ENCODE data around the gene POTEI. TPM values are rescaled to one million over a fixed set of nuclear protein-coding genes. Genes with fewer than 3 reads are reported as not detected.
"Not testable (repeated sequence)": the region's sequence is repeated elsewhere in the genome, so short reads cannot be mapped to it uniquely, and the experiment has no call there.

POTEI gene
- 0.05 TPM in 1 of 2 replicates, not detected in the other for total RNA-seq
- long read RNA-seq, result 0 reads

DNA sequence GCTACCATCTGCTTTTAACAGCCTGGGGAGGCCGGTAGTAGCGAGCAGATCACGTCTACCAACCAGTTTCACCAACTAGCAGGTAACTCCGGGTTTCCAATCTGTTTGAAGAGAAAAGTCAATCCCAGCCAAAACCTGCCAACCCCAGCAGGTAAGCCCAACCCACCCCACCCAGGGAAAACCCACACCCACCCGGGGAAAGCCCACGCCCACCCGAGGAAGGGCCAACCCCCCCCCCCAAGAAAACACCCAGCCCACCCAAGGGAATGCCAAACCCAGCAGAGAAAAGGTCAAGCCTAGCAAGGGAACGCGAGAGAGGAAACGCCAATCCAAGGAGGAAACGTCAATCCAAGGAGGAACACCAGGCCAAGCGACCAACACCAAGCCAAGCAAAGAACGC, at the start of gene POTEI:
POTEI (minus strand) TSS at position 101 of the 400 bp plus-strand sequence; CDS start at position 8, 93 bp downstream.
- not testable (repeated sequence) for H3K4me1 Mint-ChIP-seq (ENCODE audit: unreplicated experiment); H3K36me3 Mint-ChIP-seq (ENCODE audit: unreplicated experiment); H3K9me3 Mint-ChIP-seq (ENCODE audit: unreplicated experiment); DNase-seq (ENCODE audit: extremely low spot score, unreplicated experiment); H3K4me3 Mint-ChIP-seq (ENCODE audit: unreplicated experiment); H3K27me3 Mint-ChIP-seq (ENCODE audit: unreplicated experiment); H3K27ac Mint-ChIP-seq (ENCODE audit: unreplicated experiment)

DNA sequence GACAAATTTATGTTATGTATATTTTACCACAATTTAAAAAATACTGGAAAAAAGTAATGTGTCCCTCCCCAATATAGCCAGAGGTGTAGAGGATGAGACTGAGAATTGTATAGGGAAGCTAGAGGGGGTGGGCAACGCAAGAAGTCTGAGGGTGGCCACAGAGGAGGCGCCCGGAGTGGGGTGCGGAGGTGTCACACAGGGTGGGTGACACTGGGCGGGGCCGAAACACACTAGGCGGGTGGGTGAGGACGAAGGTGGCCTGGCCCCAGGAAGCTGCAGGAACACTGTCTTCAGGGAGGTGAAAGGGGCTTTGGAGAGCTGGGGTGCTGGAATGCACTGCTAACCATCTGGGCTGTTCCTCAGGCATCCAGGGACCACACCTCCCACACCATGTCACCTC, 47.3 kb upstream of the POTEI start:
- not testable (repeated sequence) for H3K4me1 Mint-ChIP-seq (ENCODE audit: unreplicated experiment); H3K4me3 Mint-ChIP-seq (ENCODE audit: unreplicated experiment)

DNA sequence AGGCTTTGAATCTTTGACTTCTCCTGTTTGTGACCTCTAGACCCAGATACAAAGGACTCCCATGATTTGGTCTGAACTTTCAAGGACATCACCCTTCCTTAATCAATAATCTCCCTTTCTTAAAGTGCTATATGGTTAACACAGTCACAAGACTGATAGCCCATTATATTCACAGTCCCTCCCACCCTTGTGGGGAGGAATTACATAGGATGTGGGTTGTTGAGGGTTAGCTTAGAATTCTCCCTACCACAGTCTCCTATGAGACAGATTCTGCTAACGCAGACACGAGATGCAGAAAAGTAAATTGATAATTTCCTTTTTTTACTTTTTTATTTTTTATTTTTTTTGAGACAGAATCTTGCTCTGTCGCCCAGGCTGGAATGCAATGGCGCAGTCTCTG, 45.0 kb upstream of the POTEI start:
- not testable (repeated sequence) for H3K36me3 Mint-ChIP-seq (ENCODE audit: unreplicated experiment); H3K9me3 Mint-ChIP-seq (ENCODE audit: unreplicated experiment)

More for the DNA sequence above, 47.3 kb upstream of the POTEI start:
- not testable (repeated sequence) for H3K9me3 Mint-ChIP-seq (ENCODE audit: unreplicated experiment); H3K27me3 Mint-ChIP-seq (ENCODE audit: unreplicated experiment); H3K36me3 Mint-ChIP-seq (ENCODE audit: unreplicated experiment); H3K27ac Mint-ChIP-seq (ENCODE audit: unreplicated experiment); DNase-seq (ENCODE audit: extremely low spot score, unreplicated experiment)

DNA sequence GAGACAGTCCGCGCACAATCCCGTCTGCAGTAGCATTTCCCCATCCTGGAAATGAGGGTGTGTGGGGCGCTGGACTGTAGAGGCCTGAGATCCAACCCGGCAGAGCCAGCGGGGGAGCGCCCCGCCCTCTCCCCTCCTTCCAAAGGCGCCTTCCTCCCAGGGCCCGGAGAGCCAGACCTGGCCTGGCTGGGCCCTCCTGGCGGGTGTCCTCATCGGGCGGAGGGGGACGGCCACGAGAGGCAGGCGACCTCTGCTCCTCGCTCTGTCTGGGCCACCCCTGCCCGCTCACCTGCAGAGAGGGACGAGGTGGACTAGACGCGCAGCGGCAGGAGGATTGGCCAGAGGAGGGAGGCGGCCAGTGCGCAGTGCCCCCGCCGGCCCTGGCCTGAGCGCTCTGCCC, 40.3 kb upstream of the POTEI start:
- DNase-seq (ENCODE audit: extremely low spot score, unreplicated experiment); H3K36me3 Mint-ChIP-seq (ENCODE audit: unreplicated experiment); H3K4me1 Mint-ChIP-seq (ENCODE audit: unreplicated experiment); H3K9me3 Mint-ChIP-seq (ENCODE audit: unreplicated experiment); H3K27ac Mint-ChIP-seq (ENCODE audit: unreplicated experiment); H3K4me3 Mint-ChIP-seq (ENCODE audit: unreplicated experiment); H3K27me3 Mint-ChIP-seq (ENCODE audit: unreplicated experiment): not testable (repeated sequence)

More for the DNA sequence above, 45.0 kb upstream of the POTEI start:
- not testable (repeated sequence) for H3K27ac Mint-ChIP-seq (ENCODE audit: unreplicated experiment); DNase-seq (ENCODE audit: extremely low spot score, unreplicated experiment); H3K4me1 Mint-ChIP-seq (ENCODE audit: unreplicated experiment); H3K27me3 Mint-ChIP-seq (ENCODE audit: unreplicated experiment); H3K4me3 Mint-ChIP-seq (ENCODE audit: unreplicated experiment)

DNA sequence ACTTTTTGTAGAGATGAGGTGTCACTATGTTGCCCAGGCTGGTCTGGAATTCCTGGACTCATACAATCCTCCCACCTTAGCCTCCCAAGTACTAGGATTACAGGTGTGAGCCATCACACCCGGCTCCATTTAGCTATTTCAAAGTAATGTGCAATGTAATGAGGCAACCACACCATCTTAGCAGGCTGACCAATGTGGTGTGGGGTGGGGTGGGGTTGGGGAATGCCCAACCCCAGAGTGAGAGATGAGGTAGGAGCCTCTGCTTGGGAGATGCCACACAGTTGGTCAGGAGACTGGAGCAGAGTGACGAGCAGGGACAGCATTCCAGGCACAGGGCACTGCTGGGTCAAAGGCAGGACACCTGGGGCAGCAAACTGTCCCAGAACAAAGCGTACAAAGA, 39.3 kb upstream of the POTEI start:
- not testable (repeated sequence) for H3K27ac Mint-ChIP-seq (ENCODE audit: unreplicated experiment); DNase-seq (ENCODE audit: extremely low spot score, unreplicated experiment); H3K36me3 Mint-ChIP-seq (ENCODE audit: unreplicated experiment); H3K27me3 Mint-ChIP-seq (ENCODE audit: unreplicated experiment); H3K9me3 Mint-ChIP-seq (ENCODE audit: unreplicated experiment); H3K4me3 Mint-ChIP-seq (ENCODE audit: unreplicated experiment); H3K4me1 Mint-ChIP-seq (ENCODE audit: unreplicated experiment)

DNA sequence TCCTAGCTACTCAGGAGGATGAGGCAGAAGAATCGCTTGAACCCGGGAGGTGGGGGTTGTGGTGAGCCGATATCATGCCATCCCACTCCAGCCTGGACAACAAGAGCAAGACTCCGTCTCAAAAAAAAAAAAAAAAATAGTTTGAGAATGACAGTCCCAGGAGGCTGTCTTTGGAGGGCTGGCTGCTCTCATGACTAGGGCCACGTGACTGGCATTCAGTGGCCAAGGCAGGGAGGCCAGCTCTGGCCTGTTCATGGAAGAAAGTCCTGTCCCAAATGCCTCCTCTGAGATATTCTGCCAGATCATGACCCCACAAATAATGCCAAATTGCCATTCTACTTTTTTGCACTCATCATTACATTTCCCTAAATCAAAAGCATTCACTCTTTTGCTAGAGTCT, 35.9 kb upstream of the POTEI start:
- H3K9me3 Mint-ChIP-seq (ENCODE audit: unreplicated experiment); H3K36me3 Mint-ChIP-seq (ENCODE audit: unreplicated experiment); H3K27me3 Mint-ChIP-seq (ENCODE audit: unreplicated experiment); H3K4me1 Mint-ChIP-seq (ENCODE audit: unreplicated experiment); H3K27ac Mint-ChIP-seq (ENCODE audit: unreplicated experiment); H3K4me3 Mint-ChIP-seq (ENCODE audit: unreplicated experiment); DNase-seq (ENCODE audit: extremely low spot score, unreplicated experiment): not testable (repeated sequence)

DNA sequence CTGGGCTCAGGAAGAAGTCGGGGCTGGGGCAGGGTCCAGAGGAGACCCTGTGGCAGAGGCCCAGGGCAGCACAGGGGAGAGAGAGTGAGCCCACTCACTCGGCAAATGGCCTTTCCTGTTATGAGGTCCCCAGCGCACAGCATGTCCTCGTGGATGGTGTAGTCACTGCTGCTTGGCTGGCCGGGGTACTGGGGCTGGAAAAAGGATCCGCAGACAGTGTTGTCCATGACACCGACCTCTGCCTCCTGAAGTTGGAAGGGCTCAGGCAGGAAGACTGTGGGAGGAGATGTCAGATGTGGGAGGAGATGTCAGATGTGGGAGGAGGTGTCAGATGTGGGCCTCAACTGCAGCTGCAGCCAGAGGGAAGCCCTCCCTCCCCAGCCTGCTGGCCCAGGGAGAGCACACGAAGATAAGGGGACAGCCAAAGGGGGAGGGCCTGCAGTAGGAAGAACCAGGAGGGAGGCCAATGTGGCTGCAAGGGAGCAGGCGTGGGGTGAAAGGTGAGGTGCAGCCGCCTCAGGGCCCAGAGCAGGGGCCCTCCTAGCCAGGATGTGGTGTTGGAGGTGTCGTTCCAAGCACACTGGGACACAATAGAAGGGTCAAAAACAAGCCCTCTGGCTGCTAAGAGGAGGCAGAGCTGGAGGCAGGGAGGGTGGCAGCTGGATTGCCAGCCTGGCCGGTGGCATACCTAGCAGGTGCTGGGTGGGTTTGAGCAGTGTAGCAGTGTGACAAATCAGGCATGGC, 34.8 kb upstream of the POTEI start:
- H3K27me3 Mint-ChIP-seq (ENCODE audit: unreplicated experiment); H3K36me3 Mint-ChIP-seq (ENCODE audit: unreplicated experiment); H3K9me3 Mint-ChIP-seq (ENCODE audit: unreplicated experiment); H3K4me1 Mint-ChIP-seq (ENCODE audit: unreplicated experiment); H3K4me3 Mint-ChIP-seq (ENCODE audit: unreplicated experiment); H3K27ac Mint-ChIP-seq (ENCODE audit: unreplicated experiment); DNase-seq (ENCODE audit: extremely low spot score, unreplicated experiment): not testable (repeated sequence)

DNA sequence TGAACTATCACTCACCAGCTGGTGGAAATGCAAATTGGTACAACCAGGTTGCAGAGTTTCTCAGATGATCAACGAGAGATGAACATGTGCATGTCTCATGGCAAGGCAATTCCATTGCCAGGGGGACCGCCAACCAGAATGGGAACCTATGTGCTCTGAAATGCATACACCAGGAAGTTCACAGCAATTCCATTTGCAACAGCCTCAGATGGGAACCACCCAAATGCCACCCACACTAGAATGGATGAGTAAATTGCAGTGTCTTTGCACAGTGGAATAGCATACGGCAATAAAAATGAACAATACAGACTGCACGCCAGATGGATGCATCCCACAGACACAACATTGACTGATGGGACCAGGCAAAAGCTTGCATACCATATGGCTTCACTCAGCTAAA, 33.7 kb upstream of the POTEI start:
- H3K4me3 Mint-ChIP-seq (ENCODE audit: unreplicated experiment); H3K9me3 Mint-ChIP-seq (ENCODE audit: unreplicated experiment); DNase-seq (ENCODE audit: extremely low spot score, unreplicated experiment); H3K4me1 Mint-ChIP-seq (ENCODE audit: unreplicated experiment); H3K27me3 Mint-ChIP-seq (ENCODE audit: unreplicated experiment); H3K27ac Mint-ChIP-seq (ENCODE audit: unreplicated experiment); H3K36me3 Mint-ChIP-seq (ENCODE audit: unreplicated experiment): not testable (repeated sequence)

DNA sequence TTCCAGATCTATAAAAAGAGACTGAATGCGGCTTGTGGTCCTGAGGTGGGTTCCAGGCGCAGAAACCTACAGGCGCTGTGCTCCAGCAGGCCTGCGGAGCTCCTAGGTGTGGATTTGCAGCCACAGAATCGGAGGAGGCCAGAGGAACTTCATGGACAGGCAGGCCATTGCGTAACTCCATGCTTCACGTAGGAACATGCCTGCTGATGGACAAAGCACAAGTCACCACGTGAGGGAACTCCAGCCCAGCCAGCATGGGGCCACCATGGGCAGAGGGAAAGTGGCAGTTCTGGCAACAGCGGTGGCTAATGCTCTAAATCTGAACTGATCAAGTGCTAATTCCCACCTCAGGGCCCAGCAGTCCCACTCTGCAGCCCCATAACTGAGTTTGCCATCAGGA, 29.1 kb upstream of the POTEI start:
- H3K27me3 Mint-ChIP-seq (ENCODE audit: unreplicated experiment); H3K4me3 Mint-ChIP-seq (ENCODE audit: unreplicated experiment); H3K36me3 Mint-ChIP-seq (ENCODE audit: unreplicated experiment); H3K9me3 Mint-ChIP-seq (ENCODE audit: unreplicated experiment); H3K27ac Mint-ChIP-seq (ENCODE audit: unreplicated experiment); H3K4me1 Mint-ChIP-seq (ENCODE audit: unreplicated experiment); DNase-seq (ENCODE audit: extremely low spot score, unreplicated experiment): not testable (repeated sequence)

DNA sequence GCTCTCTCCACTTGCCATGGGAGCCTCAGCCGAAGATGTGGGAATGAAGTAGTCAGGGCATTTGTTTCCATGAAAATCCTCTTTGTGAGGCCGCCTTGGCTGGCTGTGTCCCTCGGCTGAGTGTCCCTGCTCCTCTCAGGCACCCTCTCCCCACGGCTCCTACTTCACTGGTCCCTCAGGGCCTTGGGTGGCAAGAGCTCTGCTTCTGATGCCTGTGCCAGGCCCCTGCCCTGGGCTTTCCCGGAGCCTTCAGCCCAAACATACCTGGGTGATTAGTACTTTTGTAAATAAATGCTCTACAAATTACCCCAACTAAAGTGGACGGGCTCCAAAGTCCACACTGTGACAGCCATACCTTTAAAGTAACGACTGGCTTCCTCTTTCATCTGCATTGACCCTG, 27.5 kb upstream of the POTEI start:
- H3K4me1 Mint-ChIP-seq (ENCODE audit: unreplicated experiment); H3K27me3 Mint-ChIP-seq (ENCODE audit: unreplicated experiment); H3K4me3 Mint-ChIP-seq (ENCODE audit: unreplicated experiment); H3K36me3 Mint-ChIP-seq (ENCODE audit: unreplicated experiment); H3K9me3 Mint-ChIP-seq (ENCODE audit: unreplicated experiment); H3K27ac Mint-ChIP-seq (ENCODE audit: unreplicated experiment); DNase-seq (ENCODE audit: extremely low spot score, unreplicated experiment): not testable (repeated sequence)

DNA sequence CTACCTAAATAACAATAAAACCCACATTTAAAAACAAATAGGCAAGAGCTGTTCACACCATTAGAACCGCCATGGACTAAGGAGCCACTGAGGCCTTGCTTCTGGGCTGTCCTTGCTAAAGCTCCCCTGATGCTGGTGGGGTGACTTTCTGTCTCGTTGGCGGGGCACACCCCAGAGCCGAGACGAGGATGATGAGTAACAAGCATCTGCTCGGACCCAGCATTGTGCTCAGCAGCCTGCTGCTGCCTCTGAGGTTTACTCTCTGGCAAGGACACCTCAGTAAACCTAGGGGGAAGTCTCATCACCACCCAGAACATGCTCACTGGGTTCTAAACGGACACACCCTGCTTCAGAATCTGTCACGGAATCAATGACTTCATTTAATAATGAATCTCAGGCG, 22.5 kb upstream of the POTEI start:
- not testable (repeated sequence) for H3K4me3 Mint-ChIP-seq (ENCODE audit: unreplicated experiment); H3K9me3 Mint-ChIP-seq (ENCODE audit: unreplicated experiment); DNase-seq (ENCODE audit: extremely low spot score, unreplicated experiment); H3K27me3 Mint-ChIP-seq (ENCODE audit: unreplicated experiment); H3K27ac Mint-ChIP-seq (ENCODE audit: unreplicated experiment); H3K36me3 Mint-ChIP-seq (ENCODE audit: unreplicated experiment); H3K4me1 Mint-ChIP-seq (ENCODE audit: unreplicated experiment)

DNA sequence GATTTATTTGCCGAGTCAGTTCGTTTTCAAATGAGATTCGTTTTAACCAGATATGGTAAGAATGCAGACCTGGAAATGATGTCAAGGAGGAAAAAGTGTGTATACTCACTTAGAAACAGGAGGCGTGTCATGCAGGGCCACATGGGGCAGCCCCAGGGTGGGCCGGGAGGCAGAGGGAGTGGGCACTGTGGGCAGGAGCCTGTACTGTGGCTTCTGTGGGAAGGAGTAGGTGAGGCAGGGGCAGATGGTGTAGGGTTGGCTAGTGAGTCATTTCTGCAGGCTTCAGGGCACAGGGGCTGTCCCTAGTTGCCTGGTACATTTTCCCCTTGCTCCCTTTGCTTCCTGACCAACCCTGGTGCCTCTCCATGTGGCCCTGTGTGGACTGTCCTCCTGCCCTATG, 22.1 kb upstream of the POTEI start:
- not testable (repeated sequence) for DNase-seq (ENCODE audit: extremely low spot score, unreplicated experiment); H3K9me3 Mint-ChIP-seq (ENCODE audit: unreplicated experiment); H3K4me1 Mint-ChIP-seq (ENCODE audit: unreplicated experiment); H3K4me3 Mint-ChIP-seq (ENCODE audit: unreplicated experiment); H3K27ac Mint-ChIP-seq (ENCODE audit: unreplicated experiment); H3K27me3 Mint-ChIP-seq (ENCODE audit: unreplicated experiment); H3K36me3 Mint-ChIP-seq (ENCODE audit: unreplicated experiment)

DNA sequence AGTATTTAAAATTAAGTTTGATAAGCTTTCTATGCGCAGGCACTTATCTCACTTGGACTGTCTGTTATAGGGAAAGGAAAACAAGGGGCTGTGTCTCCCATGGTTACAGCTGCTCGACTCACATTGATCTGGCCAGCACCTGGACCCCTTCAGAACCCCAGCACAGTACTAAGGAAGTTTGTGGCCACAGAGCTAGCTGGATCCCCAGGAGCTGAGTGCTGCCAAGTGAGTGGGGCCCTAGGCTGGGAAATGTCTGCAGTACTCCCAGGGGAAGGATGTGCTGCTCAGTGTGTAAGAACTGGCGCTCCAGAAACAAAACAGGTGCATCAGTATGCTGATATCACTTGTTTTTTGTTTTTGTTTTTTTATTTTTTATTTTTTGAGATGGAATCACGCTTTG, 21.1 kb upstream of the POTEI start:
- H3K27me3 Mint-ChIP-seq (ENCODE audit: unreplicated experiment); H3K9me3 Mint-ChIP-seq (ENCODE audit: unreplicated experiment); H3K36me3 Mint-ChIP-seq (ENCODE audit: unreplicated experiment); H3K4me3 Mint-ChIP-seq (ENCODE audit: unreplicated experiment); DNase-seq (ENCODE audit: extremely low spot score, unreplicated experiment); H3K27ac Mint-ChIP-seq (ENCODE audit: unreplicated experiment); H3K4me1 Mint-ChIP-seq (ENCODE audit: unreplicated experiment): not testable (repeated sequence)
